HepG2 (cell line): ENCODE results near the gene VPS4A. TPM values are rescaled to one million over a fixed set of nuclear protein-coding genes. Genes with fewer than 3 reads are reported as not detected.

Source experiments
- ATRX ChIP-seq: sonication (generic); formaldehyde crosslinking; IDR thresholded peaks from 2 replicates; pipeline ENCODE4 v1.4.0; 2020; ENCODE audit warnings: missing genetic modification reagents, borderline replicate concordance
- BORCS8-MEF2B ChIP-seq: sonication (generic); formaldehyde crosslinking; IDR thresholded peaks from 2 replicates; pipeline ENCODE4 v1.8.0; 2022; ENCODE audit warnings: mild to moderate bottlenecking, missing genetic modification reagents
- CENPX ChIP-seq: sonication (generic); formaldehyde crosslinking; IDR thresholded peaks from 2 replicates; pipeline ENCODE4 v1.9.0; 2021; ENCODE audit warnings: mild to moderate bottlenecking, missing genetic modification reagents, moderate library complexity
- DNMT1 ChIP-seq: sonication (generic); formaldehyde crosslinking; IDR thresholded peaks from 2 replicates; pipeline ENCODE4 v1.5.1; 2020; ENCODE audit warnings: mild to moderate bottlenecking, missing genetic modification reagents
- GATA4 ChIP-seq: sonication (generic); IDR thresholded peaks from 2 replicates; pipeline ENCODE4 v1.6.1; 2016; ENCODE audit warnings: antibody characterized with exemption, low read depth, borderline replicate concordance
- GRHL1 ChIP-seq: sonication (generic); formaldehyde crosslinking; conservative IDR thresholded peaks from 2 replicates; pipeline ENCODE4 v1.8.0; 2022; ENCODE audit warnings: missing genetic modification reagents
- PAWR ChIP-seq: sonication (generic); formaldehyde crosslinking; IDR thresholded peaks from 2 replicates; pipeline ENCODE4 v1.4.0; 2020; ENCODE audit warnings: missing genetic modification reagents, mild to moderate bottlenecking, borderline replicate concordance
- PHF8 ChIP-seq: sonication (generic); formaldehyde crosslinking; IDR thresholded peaks from 2 replicates; pipeline ENCODE4 v1.5.0; 2020; ENCODE audit warnings: missing genetic modification reagents
- RFXAP ChIP-seq: sonication (generic); formaldehyde crosslinking; IDR thresholded peaks from 2 replicates; pipeline ENCODE4 v1.4.0; 2020; ENCODE audit warnings: missing genetic modification reagents, borderline replicate concordance
- SRSF9 ChIP-seq: fragments of 200-400 bp; formaldehyde crosslinking; IDR thresholded peaks from 2 replicates; pipeline ENCODE4 v1.6.1; 2018; ENCODE audit warnings: borderline replicate concordance, mild to moderate bottlenecking, low read depth, low read length; ENCODE audit not compliant: insufficient read depth, poor library complexity, severe bottlenecking
- SSRP1 ChIP-seq: IDR thresholded peaks from 2 replicates; pipeline ENCODE4 v1.6.1; 2016; ENCODE audit warnings: control low read depth
- ZNF232 ChIP-seq: sonication (generic); formaldehyde crosslinking; IDR thresholded peaks from 2 replicates; pipeline ENCODE4 v1.4.0; 2020; ENCODE audit warnings: missing genetic modification reagents, borderline replicate concordance
- polyA plus RNA-seq, 8 experiments: library from polyadenylated mRNA; depleted of rRNA in 3 of 8; stranded (reverse) in 7 of 8; unstranded in 1 of 8; fragments of >200 nt; fragmentation: Illumina TruSeq in 4 of 8; extraction: Trizol in 4 of 8; gene quantifications; 2 replicates each; pipeline versions ENCODE4 v1.2.1 to v1.2.3, GENCODE V29; 2011 to 2016; ENCODE audit warnings: low read depth in 4 of 8, missing spikeins in 1 of 8, mixed read lengths in 1 of 8; ENCODE audit not compliant: insufficient read depth in 1 of 8
- total RNA-seq, 5 experiments: library from RNA; depleted of rRNA; stranded (reverse); fragments of >200 nt; fragmentation: Illumina TruSeq; extraction: Trizol; gene quantifications; 2 replicates each; pipeline ENCODE4 v1.2.3, GENCODE V29; 2016; ENCODE audit warnings: low read depth in 1 of 5
- TF ChIP-seq, protein P1 (sequence below): sonication (generic); formaldehyde crosslinking; IDR thresholded peaks from 2 replicates; pipeline ENCODE4 v1.4.0; 2020; ENCODE audit warnings: missing genetic modification reagents, borderline replicate concordance
- TF ChIP-seq, protein P2 (sequence below): sonication (generic); formaldehyde crosslinking; IDR thresholded peaks from 2 replicates; pipeline ENCODE4 v1.8.0; 2022; ENCODE audit warnings: mild to moderate bottlenecking, missing genetic modification reagents, borderline replicate concordance

Gene VPS4A
- total and polyA plus RNA-seq, 2 of the 13 experiments (the other 11 are each of a cell fraction or from before 2014, with no cell fraction given) = 13.2 to 27.9 TPM

DNA sequence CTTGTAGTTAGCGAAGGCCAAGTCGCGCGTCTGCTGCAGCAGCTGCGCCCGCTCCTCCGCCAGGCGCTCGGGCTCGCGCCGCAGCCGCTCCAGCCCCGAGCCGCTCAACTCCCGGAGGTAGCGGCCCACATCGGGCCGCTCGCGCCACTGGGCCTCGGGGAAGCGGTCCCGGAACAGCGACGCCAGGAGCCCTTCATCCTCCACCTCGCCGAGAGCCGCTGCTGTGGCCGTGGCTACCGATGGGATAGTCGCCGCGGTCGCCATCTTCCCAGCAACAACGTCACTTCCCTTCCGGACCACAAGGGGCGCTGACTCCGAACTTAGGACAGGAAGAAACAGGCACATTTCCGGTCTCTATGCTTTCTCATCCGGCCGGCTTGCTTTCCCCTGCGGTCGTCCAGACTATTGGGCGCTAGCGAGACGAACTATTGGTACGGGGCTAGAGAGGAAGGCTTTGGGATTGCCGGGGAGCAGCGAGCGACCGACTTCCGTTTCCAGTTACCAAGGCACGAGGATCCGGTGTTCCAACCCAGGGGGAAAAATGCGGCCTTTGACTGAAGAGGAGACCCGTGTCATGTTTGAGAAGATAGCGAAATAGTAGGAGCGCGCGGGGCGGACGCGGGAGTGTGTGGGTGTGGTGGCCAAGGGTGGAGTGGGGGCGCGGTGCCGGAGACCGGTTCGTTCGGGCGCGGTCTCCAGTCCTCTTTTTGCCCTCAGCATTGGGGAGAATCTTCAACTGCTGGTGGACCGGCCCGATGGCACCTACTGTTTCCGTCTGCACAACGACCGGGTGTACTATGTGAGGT, 28.3 kb downstream of the VPS4A start, which contains the start of the genes COG8 and NIP7 (continued):
- TF ChIP-seq, protein P1, sequence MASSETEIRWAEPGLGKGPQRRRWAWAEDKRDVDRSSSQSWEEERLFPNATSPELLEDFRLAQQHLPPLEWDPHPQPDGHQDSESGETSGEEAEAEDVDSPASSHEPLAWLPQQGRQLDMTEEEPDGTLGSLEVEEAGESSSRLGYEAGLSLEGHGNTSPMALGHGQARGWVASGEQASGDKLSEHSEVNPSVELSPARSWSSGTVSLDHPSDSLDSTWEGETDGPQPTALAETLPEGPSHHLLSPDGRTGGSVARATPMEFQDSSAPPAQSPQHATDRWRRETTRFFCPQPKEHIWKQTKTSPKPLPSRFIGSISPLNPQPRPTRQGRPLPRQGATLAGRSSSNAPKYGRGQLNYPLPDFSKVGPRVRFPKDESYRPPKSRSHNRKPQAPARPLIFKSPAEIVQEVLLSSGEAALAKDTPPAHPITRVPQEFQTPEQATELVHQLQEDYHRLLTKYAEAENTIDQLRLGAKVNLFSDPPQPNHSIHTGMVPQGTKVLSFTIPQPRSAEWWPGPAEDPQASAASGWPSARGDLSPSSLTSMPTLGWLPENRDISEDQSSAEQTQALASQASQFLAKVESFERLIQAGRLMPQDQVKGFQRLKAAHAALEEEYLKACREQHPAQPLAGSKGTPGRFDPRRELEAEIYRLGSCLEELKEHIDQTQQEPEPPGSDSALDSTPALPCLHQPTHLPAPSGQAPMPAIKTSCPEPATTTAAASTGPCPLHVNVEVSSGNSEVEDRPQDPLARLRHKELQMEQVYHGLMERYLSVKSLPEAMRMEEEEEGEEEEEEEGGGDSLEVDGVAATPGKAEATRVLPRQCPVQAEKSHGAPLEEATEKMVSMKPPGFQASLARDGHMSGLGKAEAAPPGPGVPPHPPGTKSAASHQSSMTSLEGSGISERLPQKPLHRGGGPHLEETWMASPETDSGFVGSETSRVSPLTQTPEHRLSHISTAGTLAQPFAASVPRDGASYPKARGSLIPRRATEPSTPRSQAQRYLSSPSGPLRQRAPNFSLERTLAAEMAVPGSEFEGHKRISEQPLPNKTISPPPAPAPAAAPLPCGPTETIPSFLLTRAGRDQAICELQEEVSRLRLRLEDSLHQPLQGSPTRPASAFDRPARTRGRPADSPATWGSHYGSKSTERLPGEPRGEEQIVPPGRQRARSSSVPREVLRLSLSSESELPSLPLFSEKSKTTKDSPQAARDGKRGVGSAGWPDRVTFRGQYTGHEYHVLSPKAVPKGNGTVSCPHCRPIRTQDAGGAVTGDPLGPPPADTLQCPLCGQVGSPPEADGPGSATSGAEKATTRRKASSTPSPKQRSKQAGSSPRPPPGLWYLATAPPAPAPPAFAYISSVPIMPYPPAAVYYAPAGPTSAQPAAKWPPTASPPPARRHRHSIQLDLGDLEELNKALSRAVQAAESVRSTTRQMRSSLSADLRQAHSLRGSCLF (CRISPR knock-in tag) = 0 out of 2 replicates have a peak, but pooled peaks have one; percentile 70
- TF ChIP-seq ZNF232 = peak; percentile 90
- TF ChIP-seq GRHL1 (CRISPR knock-in tag) = no peak
- TF ChIP-seq SRSF9 = no peak
- 0 out of 2 replicates have a peak, but pooled peaks have one; percentile 34 for TF ChIP-seq DNMT1
- 0 out of 2 replicates have a peak, but pooled peaks have one; percentile 53 for TF ChIP-seq GATA4
- TF ChIP-seq PHF8 (CRISPR knock-in tag) = peak; percentile 95
- peak; percentile 95 for TF ChIP-seq RFXAP
- TF ChIP-seq, protein P2, sequence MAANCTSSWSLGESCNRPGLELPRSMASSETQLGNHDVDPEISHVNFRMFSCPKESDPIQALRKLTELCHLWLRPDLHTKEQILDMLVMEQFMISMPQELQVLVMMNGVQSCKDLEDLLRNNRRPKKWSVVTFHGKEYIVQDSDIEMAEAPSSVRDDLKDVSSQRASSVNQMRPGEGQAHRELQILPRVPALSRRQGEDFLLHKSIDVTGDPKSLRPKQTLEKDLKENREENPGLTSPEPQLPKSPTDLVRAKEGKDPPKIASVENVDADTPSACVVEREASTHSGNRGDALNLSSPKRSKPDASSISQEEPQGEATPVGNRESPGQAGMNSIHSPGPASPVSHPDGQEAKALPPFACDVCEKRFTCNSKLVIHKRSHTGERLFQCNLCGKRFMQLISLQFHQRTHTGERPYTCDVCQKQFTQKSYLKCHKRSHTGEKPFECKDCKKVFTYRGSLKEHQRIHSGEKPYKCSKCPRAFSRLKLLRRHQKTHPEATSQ (CRISPR knock-in tag) = peak; percentile 97
- no peak for TF ChIP-seq ATRX (CRISPR knock-in tag)
- no peak for TF ChIP-seq CENPX (CRISPR knock-in tag)
- peak; percentile 29; the same call in 1 of the 2 replicates for TF ChIP-seq BORCS8-MEF2B (CRISPR knock-in tag)
- peak; percentile 86; the same call in 1 of the 2 replicates for TF ChIP-seq PAWR
- TF ChIP-seq SSRP1 (CRISPR knock-in tag) = peak; percentile 62; the same call in 1 of the 2 replicates
